GM18520 (cell line): ENCODE data around the gene TSHZ1.

Source experiments
- ATAC-seq: cut with Tn5 transposase; IDR thresholded peaks from one replicate; pipeline ENCODE4 v1.9.1; 2021; ENCODE audit not compliant: unreplicated experiment

Gene TSHZ1

DNA sequence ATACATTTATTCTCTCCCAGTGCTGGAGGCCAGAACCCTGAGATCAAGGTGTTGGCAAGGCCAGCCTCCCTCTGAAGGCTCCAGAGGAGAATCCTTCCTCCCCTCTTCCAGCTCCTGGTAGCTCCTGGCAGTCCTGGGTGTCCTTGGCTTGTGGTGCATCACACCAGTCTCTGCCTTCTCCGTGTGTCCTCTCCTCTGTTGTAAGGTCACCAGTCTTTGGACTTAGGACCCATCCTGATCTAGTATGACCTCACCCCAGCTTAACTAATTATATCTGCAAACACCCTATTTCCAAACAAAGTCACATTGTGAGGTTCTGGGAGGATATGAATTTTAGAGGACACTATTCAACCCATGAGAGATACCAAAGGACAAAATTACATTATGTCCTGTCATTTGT, 31.1 kb downstream of the TSHZ1 start:
- no peak for ATAC-seq

DNA sequence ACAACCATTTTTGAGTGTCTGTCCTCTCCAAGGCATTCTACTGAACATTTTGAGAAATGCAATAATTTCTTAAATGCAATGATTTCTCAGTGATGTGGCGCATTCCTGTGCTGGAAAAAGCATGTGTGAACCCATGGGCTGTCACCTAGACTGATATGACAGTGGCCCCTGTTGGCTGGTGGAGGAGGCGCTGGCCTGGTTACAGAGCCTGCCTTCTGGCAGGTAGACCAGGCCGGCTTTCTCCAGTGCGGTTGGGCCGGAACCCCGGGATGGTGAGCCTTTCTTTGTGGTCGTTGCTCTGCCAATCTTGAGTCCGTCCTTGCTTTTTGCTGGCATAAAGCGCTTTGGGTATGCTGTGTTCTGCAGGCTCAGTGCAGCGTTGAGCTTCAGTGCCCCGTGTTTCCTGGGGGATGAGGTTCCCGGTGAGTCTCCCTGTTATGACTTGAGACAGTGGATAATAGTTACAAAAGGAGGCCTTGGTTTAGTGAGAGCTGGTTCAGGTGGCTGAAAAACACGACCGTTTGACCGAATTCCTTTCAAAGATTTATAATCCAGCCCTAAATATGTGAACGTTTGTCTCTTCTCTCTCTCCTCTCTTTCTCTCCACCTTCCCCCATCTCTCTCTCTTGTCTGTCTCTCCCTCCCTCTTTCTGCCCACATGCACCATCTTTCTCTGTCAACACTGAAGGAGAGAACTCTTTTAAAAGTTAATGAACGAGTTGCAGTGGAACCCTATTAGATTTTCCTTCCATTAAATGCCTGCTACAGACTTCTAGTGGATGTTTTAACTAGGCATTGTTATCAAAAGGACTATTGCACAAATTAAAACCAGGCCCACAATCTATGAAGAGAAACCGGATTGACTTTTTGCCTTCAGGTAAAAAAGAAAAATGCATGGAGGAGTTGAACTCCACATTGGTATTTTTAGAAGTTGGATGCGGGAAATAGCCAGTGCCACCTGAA, 34.0 kb downstream of the TSHZ1 start:
- no peak for ATAC-seq

DNA sequence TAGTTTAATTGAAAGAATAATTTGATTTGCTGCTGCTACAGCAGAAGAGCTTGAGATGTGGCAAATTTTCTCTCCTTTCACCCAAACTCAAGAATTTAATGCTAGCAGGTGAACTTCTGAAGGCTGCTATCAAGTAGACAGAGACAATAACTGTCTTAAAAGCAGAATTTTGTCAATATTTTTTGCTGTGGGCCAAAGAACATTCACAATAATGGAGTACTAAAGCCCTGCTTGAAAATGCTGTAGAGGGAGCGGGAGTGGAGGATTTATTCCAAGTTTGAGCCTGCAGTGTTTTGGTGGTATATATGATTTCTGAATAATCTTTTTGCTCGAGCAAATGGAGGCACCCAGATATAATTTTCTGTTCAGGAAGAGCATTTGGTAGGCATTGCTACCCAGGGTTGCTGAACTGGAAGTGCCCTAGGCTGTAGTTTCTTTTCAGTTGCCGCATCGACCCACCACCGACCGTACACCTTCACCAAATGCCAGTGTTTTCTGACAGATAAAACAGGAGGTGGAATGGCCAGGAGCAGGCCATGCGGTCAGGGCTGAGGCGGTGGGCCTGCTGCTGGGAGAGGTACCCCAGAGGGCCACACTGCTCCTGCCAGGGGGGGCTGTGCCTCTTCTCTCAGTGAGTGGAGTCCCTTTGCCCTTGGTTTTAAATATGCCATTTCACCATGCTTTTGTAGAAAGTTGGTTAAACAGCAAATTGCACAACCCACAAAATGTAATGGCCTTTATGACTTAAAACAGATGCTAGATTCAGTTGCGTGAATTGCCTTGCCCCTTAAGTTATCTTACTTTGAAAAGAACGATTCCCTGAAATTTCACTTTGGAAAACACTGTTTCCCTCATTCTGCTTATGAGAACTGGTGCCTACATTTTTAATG, 36.4 kb downstream of the TSHZ1 start:
- ATAC-seq, result no peak

DNA sequence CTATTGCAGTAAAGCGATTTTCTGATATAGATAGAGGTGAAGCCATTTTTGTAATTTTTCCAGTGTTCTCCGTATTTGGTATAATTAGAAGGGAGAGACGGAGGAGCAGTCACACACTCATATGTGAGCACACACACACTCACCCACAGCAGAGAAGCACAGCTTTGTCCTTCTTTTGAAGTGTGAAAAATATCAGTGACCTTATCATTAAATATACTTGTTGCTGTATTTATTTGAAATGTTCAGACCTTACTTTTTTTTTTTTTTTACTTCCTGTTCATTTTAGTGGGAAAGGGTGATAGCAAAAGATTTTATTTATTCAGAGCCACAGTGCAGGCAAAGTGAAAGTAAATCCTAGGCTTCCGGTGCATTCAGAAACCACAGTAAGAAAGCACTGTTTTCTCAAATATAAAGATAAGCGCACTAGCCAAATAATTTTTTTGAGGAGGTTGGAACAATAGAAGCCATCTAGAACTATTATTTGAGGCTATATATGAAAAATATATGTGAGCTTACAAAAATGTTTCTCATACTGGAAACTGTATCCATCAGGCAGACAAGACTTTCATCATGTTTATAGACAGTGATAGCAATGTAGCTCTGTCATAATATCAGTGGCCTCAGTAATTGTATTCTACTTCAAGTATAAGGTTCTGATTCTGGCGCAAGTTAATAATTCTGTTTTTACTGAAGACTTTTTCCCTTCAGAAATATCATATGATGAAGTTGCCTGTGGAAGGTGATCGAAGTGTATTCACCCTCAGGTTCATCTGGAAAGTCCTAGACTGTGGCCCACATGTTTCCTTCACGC, 37.2 kb downstream of the TSHZ1 start:
- no peak for ATAC-seq

DNA sequence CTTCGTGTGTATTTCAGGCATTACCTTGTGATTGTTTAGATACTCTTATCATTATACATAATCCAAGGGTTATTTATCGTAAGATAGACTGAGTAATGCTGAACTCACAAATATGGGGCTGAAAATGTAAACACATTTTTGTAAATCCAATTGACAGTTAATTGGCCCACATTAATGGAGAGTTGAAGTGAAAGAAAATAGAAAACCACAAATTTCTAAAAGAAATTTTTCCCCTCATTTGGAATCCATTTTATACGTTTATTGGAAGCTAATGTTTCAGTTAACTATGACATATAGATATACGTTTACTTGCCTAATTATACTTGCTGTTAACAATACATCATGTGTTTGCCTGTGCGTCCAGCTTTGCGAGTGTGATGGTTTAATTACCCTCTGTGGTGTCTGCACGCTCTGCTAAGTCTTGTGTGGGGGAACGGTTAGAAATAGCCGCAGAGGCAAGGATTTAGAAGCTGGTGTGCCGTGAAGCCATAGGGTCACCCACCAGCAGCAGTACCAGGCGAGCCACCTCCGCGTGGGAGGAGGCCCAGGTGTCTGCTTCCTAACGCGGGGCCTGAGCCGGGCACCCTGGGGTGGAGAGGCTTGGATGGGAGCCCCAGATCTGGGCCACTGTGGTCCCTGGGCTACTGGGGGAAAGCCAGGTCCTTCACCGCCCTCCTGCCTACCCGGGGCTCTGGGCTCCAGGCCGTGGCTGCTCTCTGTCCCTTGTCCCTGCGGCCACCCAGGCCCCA, 38.0 kb downstream of the TSHZ1 start:
- ATAC-seq, result no peak

DNA sequence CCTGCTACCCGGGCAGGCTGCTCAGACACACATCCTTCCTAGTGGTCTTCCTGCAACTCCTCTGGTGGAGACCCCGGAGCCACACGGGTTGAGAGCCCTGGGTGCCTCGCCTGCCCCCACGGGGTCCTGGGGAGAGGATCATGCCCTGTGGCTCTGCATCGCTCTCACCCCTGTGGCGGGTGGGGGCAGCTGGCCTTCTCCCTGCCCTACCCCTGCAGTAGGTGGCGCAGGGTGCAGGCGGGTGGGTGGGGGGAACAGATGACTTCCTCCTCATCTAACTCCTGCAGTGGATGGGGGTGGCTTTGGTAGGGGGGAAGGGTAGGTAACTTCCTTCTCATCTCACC, 38.5 kb downstream of the TSHZ1 start:
- no peak for ATAC-seq

DNA sequence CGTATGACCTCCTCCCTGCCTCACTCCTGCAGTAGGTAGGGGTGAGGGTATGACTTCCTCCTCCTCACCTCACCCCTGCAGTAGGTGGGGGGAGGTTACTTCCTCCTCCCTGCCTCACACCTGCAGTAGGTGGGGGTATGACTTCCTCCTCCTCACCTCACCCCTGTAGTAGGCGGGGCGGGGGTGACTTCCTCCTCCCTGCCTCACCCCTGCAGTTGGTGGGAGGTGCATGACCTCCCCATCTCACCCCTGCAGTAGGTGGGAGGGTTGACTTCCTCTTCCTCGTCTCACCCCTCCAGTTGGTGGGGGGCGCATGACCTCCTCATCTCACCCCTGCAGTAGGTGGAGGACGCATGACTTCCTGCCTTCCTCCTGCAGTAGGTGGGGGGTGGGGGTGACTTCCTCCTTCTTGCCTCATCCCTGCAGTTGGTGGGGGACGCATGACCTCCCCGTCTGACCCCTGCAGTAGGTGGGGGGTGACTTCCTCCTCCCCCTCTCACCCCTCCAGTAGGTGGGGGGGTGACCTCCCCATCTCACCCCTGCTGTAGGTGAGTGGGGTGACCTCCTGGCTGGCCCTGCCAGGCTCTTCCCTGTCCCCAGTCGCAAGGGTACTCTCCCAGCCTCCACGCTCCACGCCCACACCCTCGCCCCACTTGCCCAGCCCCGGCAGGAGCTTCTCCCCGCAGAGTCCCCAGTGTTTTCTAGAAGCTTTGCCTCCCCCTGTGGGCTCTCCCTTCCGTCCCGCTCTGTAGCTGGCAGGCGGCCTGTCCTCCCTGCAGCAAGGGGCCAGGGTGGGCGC, 39.3 kb downstream of the TSHZ1 start:
- ATAC-seq, result no peak

DNA sequence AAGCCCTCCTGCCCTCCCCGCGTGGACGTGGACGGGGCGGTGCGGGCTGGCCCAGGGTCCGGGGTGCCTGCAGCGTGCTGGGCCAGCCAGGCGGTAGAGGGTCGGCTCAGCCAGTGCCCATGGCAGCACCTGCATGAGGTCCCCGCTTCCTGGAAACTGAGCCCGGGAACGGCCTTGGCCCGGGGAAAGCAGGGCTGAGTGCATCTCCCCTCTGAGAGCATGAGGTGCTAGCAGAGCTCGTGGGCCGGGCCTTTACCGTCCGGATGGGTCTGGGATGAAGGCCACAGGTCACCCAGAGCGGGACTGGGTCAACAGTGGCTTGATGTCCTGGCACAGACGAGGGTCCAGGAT, 39.8 kb downstream of the TSHZ1 start:
- ATAC-seq, result no peak

DNA sequence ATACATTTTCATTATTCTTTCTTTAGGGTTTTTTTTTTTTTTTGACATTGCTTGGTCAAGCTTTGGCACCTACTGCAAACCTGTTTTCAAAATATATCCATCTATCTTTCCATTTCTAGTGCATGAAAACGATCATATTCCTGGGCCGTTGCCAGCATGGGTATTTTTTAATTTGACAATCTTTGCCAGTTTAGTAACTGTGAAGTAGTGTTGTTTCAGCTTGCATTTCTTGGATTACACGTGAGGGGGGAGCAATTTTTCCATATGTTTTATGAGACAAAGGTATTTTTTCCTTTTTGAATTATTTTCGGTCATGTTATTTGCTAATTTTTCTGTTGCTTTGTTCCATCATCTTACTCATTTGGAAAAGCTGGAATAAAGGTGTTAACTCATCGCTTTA, 40.9 kb downstream of the TSHZ1 start:
- no peak for ATAC-seq

DNA sequence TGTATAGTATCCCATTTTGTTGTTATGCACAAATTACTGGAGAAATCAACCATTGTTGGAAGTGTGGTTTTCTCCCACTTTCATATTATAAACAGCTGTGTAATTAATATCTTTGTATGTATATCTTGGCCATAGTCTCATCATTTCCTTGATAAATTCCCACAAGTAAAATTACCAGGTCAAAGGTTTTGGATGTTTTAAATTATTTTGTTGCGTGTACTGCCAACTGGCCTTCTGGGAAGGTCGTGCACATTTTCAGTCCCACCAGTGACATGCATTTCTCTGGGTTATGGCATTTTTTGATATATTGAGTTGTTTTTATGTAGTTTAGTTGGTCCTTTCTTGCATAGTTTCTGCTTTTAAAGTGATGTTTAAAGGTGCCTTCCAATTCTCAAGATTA, 41.5 kb downstream of the TSHZ1 start:
- ATAC-seq, result no peak

DNA sequence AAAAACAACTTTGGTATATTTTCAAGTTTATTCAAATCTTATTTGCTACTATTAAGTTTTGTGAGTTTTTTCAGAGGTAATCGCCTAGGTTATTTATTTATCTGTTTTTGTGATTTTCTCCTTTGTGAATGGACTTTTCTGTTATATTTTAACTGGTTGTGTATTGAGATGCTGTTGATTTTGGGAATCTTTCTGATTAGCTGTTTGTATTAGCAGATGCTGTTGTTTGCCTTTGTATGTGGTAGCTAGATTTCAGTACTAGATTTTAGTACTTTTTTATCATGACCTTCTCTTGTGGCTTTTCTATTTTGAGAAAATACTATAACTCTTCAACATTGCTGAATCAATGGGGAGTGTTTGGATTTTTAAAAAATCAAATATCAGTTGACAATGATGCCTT, 42.4 kb downstream of the TSHZ1 start:
- ATAC-seq, result no peak

DNA sequence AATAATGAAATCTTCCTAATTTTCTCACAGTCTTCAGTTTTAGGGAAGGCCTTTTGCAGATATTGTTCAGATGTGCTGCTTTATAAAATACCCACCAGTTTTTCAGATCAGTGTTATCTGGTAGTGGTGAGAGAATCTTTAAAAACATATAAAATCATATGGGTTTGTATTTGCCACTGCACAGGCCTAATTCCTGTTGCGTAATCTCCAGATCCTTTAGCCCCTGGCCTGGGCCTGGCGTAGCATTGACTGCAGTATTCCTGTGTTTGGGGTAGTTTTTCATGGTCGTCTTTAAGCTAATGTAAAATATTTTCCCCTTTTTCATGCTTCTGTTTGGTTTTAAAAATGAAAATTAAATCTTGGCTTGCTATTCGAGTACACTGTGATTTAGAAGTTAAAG, 43.2 kb downstream of the TSHZ1 start:
- no peak for ATAC-seq

DNA sequence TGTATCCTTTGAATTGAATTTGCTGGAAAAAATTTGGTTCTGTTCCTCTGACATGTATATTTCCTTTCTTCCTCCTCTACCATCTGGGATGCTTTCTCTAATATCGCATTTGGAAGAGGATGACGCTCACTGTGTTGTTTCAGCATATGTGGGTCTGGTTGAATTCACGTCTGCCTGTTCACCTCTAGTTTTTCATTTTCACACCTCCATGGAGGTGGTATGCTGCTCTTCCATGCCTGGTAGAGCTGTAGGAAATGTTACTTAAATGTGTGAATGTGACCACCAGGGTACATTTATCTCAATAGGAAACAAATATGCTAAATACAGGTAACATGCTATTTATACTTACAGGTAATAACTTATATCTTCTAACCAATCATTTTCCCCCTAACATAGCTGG, 44.5 kb downstream of the TSHZ1 start:
- ATAC-seq, result no peak

DNA sequence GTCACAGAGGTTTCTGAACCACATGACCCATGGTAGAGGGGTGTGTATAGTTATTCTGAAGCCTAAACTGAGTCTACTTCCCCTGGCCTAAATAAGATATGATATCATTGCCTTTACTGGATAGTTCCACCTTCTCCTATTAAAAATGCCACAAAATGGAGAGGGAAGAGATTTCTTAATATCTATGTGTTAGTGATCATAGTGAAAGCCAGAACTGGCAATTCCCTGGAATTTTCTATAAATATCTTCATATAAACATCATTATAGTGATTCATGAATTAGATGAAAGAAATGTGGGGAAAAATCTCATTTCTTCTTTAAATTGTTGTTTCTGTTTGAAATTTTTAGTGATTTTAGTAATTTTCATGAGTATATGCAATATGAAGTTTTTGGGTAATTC, 45.8 kb downstream of the TSHZ1 start:
- ATAC-seq, result no peak

DNA sequence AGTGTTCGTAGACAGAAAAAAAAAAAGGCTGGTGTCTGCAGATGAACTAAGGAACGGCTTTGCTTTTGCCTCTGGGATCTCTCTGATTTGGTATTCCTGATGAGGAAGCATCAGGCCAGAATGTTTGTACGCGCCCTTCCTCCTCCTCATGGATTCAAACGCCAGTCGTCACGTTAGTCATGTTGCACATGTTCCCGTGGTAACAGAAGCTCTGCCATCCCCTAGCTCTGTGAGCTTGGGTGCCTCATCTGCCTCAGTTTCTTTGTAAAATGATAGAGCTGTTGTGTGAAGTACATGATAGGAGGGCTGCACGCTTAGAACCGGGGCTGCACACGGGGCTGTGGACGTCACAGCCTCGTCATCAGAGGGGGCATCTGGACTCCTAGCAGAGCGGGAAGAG, 47.0 kb downstream of the TSHZ1 start:
- ATAC-seq, result no peak

DNA sequence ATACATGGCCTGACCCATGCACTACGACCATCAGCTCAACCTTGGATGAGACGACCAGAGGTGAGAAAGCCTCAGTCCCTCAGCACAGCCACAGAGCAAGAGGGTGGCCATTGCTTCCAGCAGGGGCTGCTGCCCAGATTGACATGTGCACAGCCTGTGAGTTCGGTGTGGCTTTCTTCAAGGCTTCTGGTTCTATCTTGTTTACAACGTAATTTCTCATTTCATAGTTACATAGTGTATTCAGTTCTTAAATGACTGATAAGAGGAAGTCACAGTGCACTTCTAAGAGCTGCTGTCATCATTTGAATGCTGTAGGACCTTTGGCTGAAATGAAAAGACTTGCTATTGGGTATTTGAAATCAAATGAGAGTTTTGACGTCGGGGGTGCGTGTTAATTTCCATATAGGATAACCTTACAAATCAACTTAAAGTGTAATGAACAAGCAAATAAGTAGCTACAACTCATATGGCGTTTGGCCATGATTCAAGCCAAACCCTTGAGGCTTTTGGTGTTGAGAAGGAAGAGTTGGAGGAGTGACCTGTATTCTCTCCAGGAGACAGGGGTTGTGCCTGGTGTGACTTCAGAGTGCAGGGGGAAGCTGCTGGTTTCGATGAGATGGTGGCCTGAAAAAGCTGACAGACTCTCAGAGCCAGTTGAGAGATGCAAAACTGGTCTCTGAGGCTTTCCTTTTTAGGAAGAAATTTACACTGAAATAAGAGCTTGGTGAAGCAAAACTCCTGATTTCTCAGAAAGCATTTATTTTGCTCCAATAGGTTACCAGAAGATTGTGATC, 51.0 kb downstream of the TSHZ1 start:
- ATAC-seq, result peak; percentile 87

DNA sequence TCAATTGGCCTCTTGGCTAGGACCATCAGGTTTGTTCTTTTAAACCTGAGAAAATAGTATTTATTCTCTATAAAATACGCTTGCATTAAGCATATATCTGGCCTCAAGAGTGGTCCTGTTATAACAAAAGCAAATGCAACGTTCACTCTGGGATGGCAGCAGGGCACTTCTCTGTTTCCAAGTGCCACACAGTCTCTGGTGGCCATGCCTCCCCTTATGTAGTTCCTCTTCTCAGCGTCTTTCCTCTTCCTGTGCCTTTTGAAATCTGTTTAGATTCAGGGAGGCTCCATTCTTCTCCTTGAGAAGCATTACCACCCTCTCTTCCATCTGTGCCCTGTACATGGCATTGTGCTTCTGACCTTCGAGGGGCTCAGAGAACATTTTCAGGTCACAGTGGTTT, 51.9 kb downstream of the TSHZ1 start:
- ATAC-seq, result no peak

DNA sequence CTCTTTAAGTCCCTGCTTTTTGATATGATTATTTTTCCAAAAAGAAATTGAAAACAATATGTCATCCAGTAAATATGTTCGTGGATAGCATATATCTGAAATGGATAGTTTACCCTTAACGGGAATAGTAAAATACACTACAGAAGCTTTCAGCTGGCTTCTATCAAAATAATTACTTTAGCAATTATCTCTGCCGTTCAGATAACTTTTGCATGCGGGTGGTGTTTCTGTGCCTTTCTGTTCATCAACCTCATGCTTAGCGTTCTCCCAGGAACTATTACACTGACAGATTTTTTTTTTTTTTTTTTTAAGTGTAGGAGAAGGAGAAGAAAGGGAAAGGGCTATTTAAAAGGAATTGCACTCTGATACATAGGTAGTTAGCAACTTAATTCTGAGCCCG, 53.6 kb downstream of the TSHZ1 start:
- ATAC-seq, result no peak
